PC-3 (cell line): Measurements from ENCODE around the gene EYS. TPM values are rescaled to one million over a fixed set of nuclear protein-coding genes. Genes with fewer than 3 reads are reported as not detected.

Experiments used
- ATAC-seq: fragments of 200-7000 bp; cut with Tn5 transposase; 2 replicates; pipeline ENCODE4 v1.9.1; 2020; ENCODE audit warnings: mild to moderate bottlenecking, moderate library complexity
- BruUV-seq: library from RNA; stranded (reverse); fragments of 400-500 nt; replicated peaks from 2 replicates; lab custom pipeline; 2021; lab: Mats Ljungman, UMichigan
- CTCF ChIA-PET: fragments of 300-600 bp; sonication (Branson Sonifier 250); formaldehyde crosslinking; loops from one replicate; lab custom pipeline; 2022; ENCODE audit warnings: antibody characterized with exemption; lab: Charles Lee
- POLR2A ChIA-PET: fragments of 300-600 bp; sonication (Branson Sonifier 250); formaldehyde crosslinking; loops from one replicate; lab custom pipeline; 2022; ENCODE audit warnings: antibody characterized with exemption; ENCODE audit not compliant: unreplicated experiment; lab: Charles Lee
- DNase-seq: peaks from one replicate; pipeline ENCODE4 v3.0.0-alpha.2; 2015
- H2AFZ ChIP-seq: fragments of 300-600 bp; sonication (generic); 2 replicates; pipeline ENCODE4 v1.6.0; 2016; ENCODE audit warnings: antibody characterized with exemption, low read length
- H3F3A ChIP-seq: fragments of 300-600 bp; sonication (generic); one replicate; pipeline ENCODE4 v1.6.0; 2017; ENCODE audit warnings: antibody characterized with exemption, low read length, control low read depth, mild to moderate bottlenecking; ENCODE audit not compliant: unreplicated experiment
- H3K27ac ChIP-seq: fragments of 300-600 bp; sonication (generic); 2 replicates; pipeline ENCODE4 v1.5.1; 2016; ENCODE audit warnings: mild to moderate bottlenecking, low read length
- H3K27me3 ChIP-seq: fragments of 300-600 bp; sonication (generic); 2 replicates; pipeline ENCODE4 v1.6.1; 2016; ENCODE audit warnings: low read length, mixed read lengths
- H3K36me3 ChIP-seq: fragments of 300-600 bp; sonication (generic); 2 replicates; pipeline ENCODE4 v1.6.1; 2016; ENCODE audit warnings: low read depth, mixed run types, low read length, mixed read lengths
- H3K4me1 ChIP-seq: fragments of 300-600 bp; sonication (generic); 2 replicates; pipeline ENCODE4 v1.5.1; 2016; ENCODE audit warnings: low read length; ENCODE audit not compliant: insufficient read depth
- H3K4me2 ChIP-seq: fragments of 300-600 bp; sonication (generic); 2 replicates; pipeline ENCODE4 v1.6.0; 2016; ENCODE audit warnings: low read length
- H3K4me3 ChIP-seq: fragments of 300-600 bp; sonication (generic); 2 replicates; pipeline ENCODE4 v1.5.1; 2016; ENCODE audit warnings: mild to moderate bottlenecking, low read length, mixed read lengths
- H3K79me2 ChIP-seq: fragments of 300-600 bp; sonication (generic); 2 replicates; pipeline ENCODE4 v1.6.1; 2017; ENCODE audit warnings: low read length, mixed read lengths
- H3K9ac ChIP-seq: fragments of 300-600 bp; sonication (generic); 2 replicates; pipeline ENCODE4 v1.6.0; 2016; ENCODE audit warnings: mild to moderate bottlenecking, low read length
- H3K9me2 ChIP-seq: fragments of 300-600 bp; sonication (generic); replicated peaks from 2 replicates; pipeline ENCODE4 v1.6.1; 2016; ENCODE audit warnings: mixed run types, low read length, mixed read lengths
- H3K9me3 ChIP-seq: fragments of 300-600 bp; sonication (generic); 2 replicates; pipeline ENCODE4 v1.6.1; 2016; ENCODE audit warnings: low read length, mixed read lengths
- H4K20me1 ChIP-seq: fragments of 300-600 bp; sonication (generic); 2 replicates; pipeline ENCODE4 v1.6.1; 2016; ENCODE audit warnings: low read length, mixed read lengths
- CTCF ChIP-seq: fragments of 300-600 bp; sonication (generic); conservative IDR thresholded peaks from 2 replicates; pipeline ENCODE4 v1.5.1; 2017; ENCODE audit warnings: antibody characterized with exemption, low read depth, mild to moderate bottlenecking, low read length
- EZH2 ChIP-seq: fragments of 300-600 bp; sonication (generic); IDR thresholded peaks from one replicate; pipeline ENCODE4 v1.6.1; 2017; ENCODE audit warnings: antibody characterized with exemption, mild to moderate bottlenecking, low read length; ENCODE audit not compliant: unreplicated experiment
- EZH2phosphoT487 ChIP-seq: fragments of 300-600 bp; sonication (generic); IDR thresholded peaks from 2 replicates; pipeline ENCODE4 v1.6.1; 2018; ENCODE audit warnings: mild to moderate bottlenecking, antibody characterized with exemption, low read length, borderline replicate concordance
- intact Hi-C: fragments of 100-400 bp; cut with micrococcal nuclease; formaldehyde crosslinking; loops from 2 replicates; pipeline ENCODE4 v1.9.0; 2023
- total RNA-seq: library from RNA; depleted of rRNA; stranded (reverse); fragments of >200 nt; gene quantifications from 2 replicates; pipeline ENCODE4 v1.2.3, GENCODE V29; 2014

Gene EYS
- total RNA-seq, 1 experiment from 2014 or later: 0.07 TPM

- no peaks in the 10 kb centered on the region for H3K36me3 ChIP-seq
- intact Hi-C loops: no loop called here
- no peak overlapping the region for H3K4me2 ChIP-seq
- H3K9ac ChIP-seq: no peak overlapping the region
- H3K4me3 ChIP-seq: no peak overlapping the region
- no peak overlapping the region for H3K27ac ChIP-seq
- H3F3A ChIP-seq: no peaks in the 10 kb centered on the region
- no peaks in the 10 kb centered on the region for H3K9me2 ChIP-seq
- H4K20me1 ChIP-seq: no peaks in the 10 kb centered on the region
- ATAC-seq (no peak), DNase-seq (no peak)
- POLR2A ChIA-PET: no interaction called here
- no peaks in the 10 kb centered on the region for H3K27me3 ChIP-seq
- no peak overlapping the region for H2AFZ ChIP-seq
- no peaks in the 10 kb centered on the region for H3K9me3 ChIP-seq
- no peak for TF ChIP-seq EZH2phosphoT487
- no peak for TF ChIP-seq CTCF
- TF ChIP-seq EZH2: no peak
- H3K4me1 ChIP-seq: no peaks in the 10 kb centered on the region
- CTCF ChIA-PET: no interaction called here
- no TSS peak for BruUV-seq
- H3K79me2 ChIP-seq: no peaks in the 10 kb centered on the region
Observed at GRCh38 chr6:63787021-63787420, 1920.0 kb downstream of the EYS start.

- ChIA-PET POLR2A (no interaction called here), CTCF (no interaction called here)
- H3K4me2 ChIP-seq: no peak overlapping the region
- no peak overlapping the region for H3K27ac ChIP-seq
- H3K27me3 ChIP-seq: no peaks in the 10 kb centered on the region
- no peak overlapping the region for H3K9ac ChIP-seq
- H3K9me2 ChIP-seq: no peaks in the 10 kb centered on the region
- H3K4me3 ChIP-seq: no peak overlapping the region
- H4K20me1 ChIP-seq: no peaks in the 10 kb centered on the region
- no peaks in the 10 kb centered on the region for H3K79me2 ChIP-seq
- H3F3A ChIP-seq: no peaks in the 10 kb centered on the region
- ATAC-seq (no peak), DNase-seq (peak; percentile 6)
- no peaks in the 10 kb centered on the region for H3K4me1 ChIP-seq
- TF ChIP-seq EZH2: no peak
- no peaks in the 10 kb centered on the region for H3K9me3 ChIP-seq
- H3K36me3 ChIP-seq: no peaks in the 10 kb centered on the region
- intact Hi-C loops: no loop called here
- no peak overlapping the region for H2AFZ ChIP-seq
- BruUV-seq: no TSS peak
Observed at GRCh38 chr6:63785006-63785405, 1922.0 kb downstream of the EYS start.

- no peak overlapping the region for H3K27ac ChIP-seq
- DNase-seq (no peak), ATAC-seq (no peak)
- no peaks in the 10 kb centered on the region for H3K36me3 ChIP-seq
- ChIA-PET CTCF (no interaction called here), POLR2A (no interaction called here)
- no TSS peak for BruUV-seq
- no peak overlapping the region for H3K4me2 ChIP-seq
- intact Hi-C loops: no loop called here
- no peak overlapping the region for H3K9ac ChIP-seq
- H3K9me3 ChIP-seq: no peaks in the 10 kb centered on the region
- H3K79me2 ChIP-seq: no peaks in the 10 kb centered on the region
- H3F3A ChIP-seq: no peaks in the 10 kb centered on the region
- H2AFZ ChIP-seq: no peak overlapping the region
- no peaks in the 10 kb centered on the region for H4K20me1 ChIP-seq
- H3K4me1 ChIP-seq: no peaks in the 10 kb centered on the region
- no peak overlapping the region for H3K4me3 ChIP-seq
- no peaks in the 10 kb centered on the region for H3K27me3 ChIP-seq
- no peaks in the 10 kb centered on the region for H3K9me2 ChIP-seq
- TF ChIP-seq EZH2phosphoT487 (no peak), CTCF (no peak), EZH2 (no peak)
Observed at GRCh38 chr6:63783096-63783495, 1923.9 kb downstream of the EYS start.
